CD4-positive, alpha-beta T cell treated with Interferon gamma for 1 hour (primary cell): ENCODE results near the gene ALOX15B.
"Not testable (repeated sequence)": the region's sequence is repeated elsewhere in the genome, so short reads cannot be mapped to it uniquely, and the experiment has no call there.

Experiments used
- DNase-seq: peaks from one replicate; pipeline ENCODE4 v3.0.0-alpha.2; 2020

ALOX15B gene

GRCh38 chr17:8041249-8041928 is 2.5 kb downstream of the ALOX15B start:
- DNase-seq, result peak; percentile 38

- DNase-seq, result no peak
Measured at GRCh38 chr17:8041979-8042378, 3.1 kb downstream of the ALOX15B start.

- no peak for DNase-seq
Measured at GRCh38 chr17:8044819-8045810, 6.3 kb downstream of the ALOX15B start.

GRCh38 chr17:8046306-8046928 is 7.6 kb downstream of the ALOX15B start:
- DNase-seq, result no peak

GRCh38 chr17:8046929-8047768 is 8.3 kb downstream of the ALOX15B start:
- DNase-seq, result no peak

GRCh38 chr17:8047769-8048110 is 8.9 kb downstream of the ALOX15B start:
- DNase-seq, result no peak

- DNase-seq, result no peak
Measured at GRCh38 chr17:8048236-8048635, 9.4 kb downstream of the ALOX15B start.

GRCh38 chr17:8048736-8049135 is 9.9 kb downstream of the ALOX15B start:
- DNase-seq, result no peak

- no peak for DNase-seq
Measured at GRCh38 chr17:8051831-8052230, 13.0 kb downstream of the ALOX15B start.

GRCh38 chr17:8052256-8053252 is 13.7 kb downstream of the ALOX15B start:
- DNase-seq, result no peak

GRCh38 chr17:8053600-8053999 is 14.7 kb downstream of the ALOX15B start:
- no peak for DNase-seq

GRCh38 chr17:8055851-8056231 is 17.0 kb downstream of the ALOX15B start:
- DNase-seq, result no peak

- DNase-seq, result peak; percentile 54
Measured at GRCh38 chr17:8056232-8056975, 17.5 kb downstream of the ALOX15B start.

GRCh38 chr17:8056976-8057625 is 18.2 kb downstream of the ALOX15B start:
- no peak for DNase-seq

GRCh38 chr17:8057691-8058114 is 18.8 kb downstream of the ALOX15B start:
- peak; percentile 56 for DNase-seq

- DNase-seq, result no peak
Measured at GRCh38 chr17:8059131-8059530, 20.3 kb downstream of the ALOX15B start.

- DNase-seq, result peak; percentile 53
Measured at GRCh38 chr17:8060274-8060673, 21.4 kb downstream of the ALOX15B start.

- not testable (repeated sequence) for DNase-seq
Measured at GRCh38 chr17:8061851-8062250, 23.0 kb downstream of the ALOX15B start.

GRCh38 chr17:8062435-8062806 is 23.6 kb downstream of the ALOX15B start:
- no peak for DNase-seq
